NCI-H526 treated with DMSO at 0.1 percent for 48 hours (cell line): Measurements from ENCODE around the gene AMIGO1.

Experiments used
- DNase-seq: peaks from one replicate; lab custom pipeline; 2025; lab: John Stamatoyannopoulos, UW

AMIGO1 gene

GRCh38 chr1:109454497-109455133, 54.9 kb downstream of the AMIGO1 start:
- no peak for DNase-seq
